HepG2 (cell line): ENCODE results near the gene GNAI2. TPM values are rescaled to one million over a fixed set of nuclear protein-coding genes. Genes with fewer than 3 reads are reported as not detected.

ENCODE experiments used
- EEA1 ChIP-seq: sonication (generic); formaldehyde crosslinking; IDR thresholded peaks from 2 replicates; pipeline ENCODE4 v1.5.1; 2020; ENCODE audit warnings: mild to moderate bottlenecking, missing genetic modification reagents, borderline replicate concordance
- FOSL1 ChIP-seq: sonication (generic); formaldehyde crosslinking; IDR thresholded peaks from 2 replicates; pipeline ENCODE4 v1.9.0; 2021; ENCODE audit warnings: missing genetic modification reagents, borderline replicate concordance
- GLI4 ChIP-seq: sonication (generic); formaldehyde crosslinking; IDR thresholded peaks from 2 replicates; pipeline ENCODE4 v1.5.1; 2020; ENCODE audit warnings: missing genetic modification reagents, mild to moderate bottlenecking, moderate library complexity, borderline replicate concordance
- HES4 ChIP-seq: sonication (generic); formaldehyde crosslinking; IDR thresholded peaks from 2 replicates; pipeline ENCODE4 v1.9.0; 2021; ENCODE audit warnings: mild to moderate bottlenecking, missing genetic modification reagents, borderline replicate concordance
- HNRNPLL ChIP-seq: fragments of 200-400 bp; formaldehyde crosslinking; IDR thresholded peaks from 2 replicates; pipeline ENCODE4 v1.6.1; 2017; ENCODE audit warnings: mild to moderate bottlenecking, low read depth, low read length; ENCODE audit not compliant: poor library complexity, severe bottlenecking
- KMT2A ChIP-seq: sonication (generic); formaldehyde crosslinking; IDR thresholded peaks from 2 replicates; pipeline ENCODE4 v1.4.0; 2020; ENCODE audit warnings: missing genetic modification reagents
- MIER3 ChIP-seq: IDR thresholded peaks from 2 replicates; pipeline ENCODE4 v1.6.1; 2016; ENCODE audit warnings: missing compliant biosample characterization, borderline replicate concordance
- NBN ChIP-seq: fragments of 450-650 bp; conservative IDR thresholded peaks from 2 replicates; pipeline ENCODE4 v1.6.1; 2017
- POLR2AphosphoS5 ChIP-seq: IDR thresholded peaks from 2 replicates; pipeline ENCODE4 v1.6.1; 2012; ENCODE audit warnings: low read depth, low read length
- PRDM15 ChIP-seq: sonication (generic); formaldehyde crosslinking; IDR thresholded peaks from 2 replicates; pipeline ENCODE4 v1.4.0; 2020; ENCODE audit warnings: missing genetic modification reagents
- SRY ChIP-seq: sonication (generic); formaldehyde crosslinking; IDR thresholded peaks from 2 replicates; pipeline ENCODE4 v1.8.0; 2022; ENCODE audit warnings: mild to moderate bottlenecking, missing genetic modification reagents
- TCF7 ChIP-seq: sonication (generic); IDR thresholded peaks from 2 replicates; pipeline ENCODE4 v1.6.1; 2016; ENCODE audit warnings: antibody characterized with exemption, low read depth
- ZBTB14 ChIP-seq: sonication (generic); formaldehyde crosslinking; IDR thresholded peaks from 2 replicates; pipeline ENCODE4 v1.4.0; 2020; ENCODE audit warnings: missing genetic modification reagents
- ZBTB34 ChIP-seq: sonication (generic); formaldehyde crosslinking; IDR thresholded peaks from 2 replicates; pipeline ENCODE4 v1.8.0; 2022; ENCODE audit warnings: mild to moderate bottlenecking, missing genetic modification reagents
- ZMYM3 ChIP-seq: sonication (generic); formaldehyde crosslinking; IDR thresholded peaks from 2 replicates; pipeline ENCODE4 v1.5.1; 2020; ENCODE audit warnings: mild to moderate bottlenecking, missing genetic modification reagents
- ZNF331 ChIP-seq: sonication (generic); formaldehyde crosslinking; IDR thresholded peaks from 2 replicates; pipeline ENCODE4 v1.4.0; 2020; ENCODE audit warnings: missing genetic modification reagents
- ZNF333 ChIP-seq: sonication (generic); formaldehyde crosslinking; IDR thresholded peaks from 2 replicates; pipeline ENCODE4 v1.4.0; 2020; ENCODE audit warnings: mild to moderate bottlenecking, missing genetic modification reagents, borderline replicate concordance
- ZNF460 ChIP-seq: sonication (generic); formaldehyde crosslinking; IDR thresholded peaks from 2 replicates; pipeline ENCODE4 v1.5.1; 2020; ENCODE audit warnings: missing genetic modification reagents, mild to moderate bottlenecking, borderline replicate concordance
- ZNF710 ChIP-seq: sonication (generic); formaldehyde crosslinking; IDR thresholded peaks from 2 replicates; pipeline ENCODE4 v1.5.0; 2020; ENCODE audit warnings: mild to moderate bottlenecking, missing genetic modification reagents, borderline replicate concordance
- ZNF772 ChIP-seq: sonication (generic); formaldehyde crosslinking; IDR thresholded peaks from 2 replicates; pipeline ENCODE4 v1.5.0; 2020; ENCODE audit warnings: mild to moderate bottlenecking, missing genetic modification reagents
- polyA plus RNA-seq, 8 experiments: library from polyadenylated mRNA; depleted of rRNA in 3 of 8; stranded (reverse) in 7 of 8; unstranded in 1 of 8; fragments of >200 nt; fragmentation: Illumina TruSeq in 4 of 8; extraction: Trizol in 4 of 8; gene quantifications; 2 replicates each; pipeline versions ENCODE4 v1.2.1 to v1.2.3, GENCODE V29; 2011 to 2016; ENCODE audit warnings: low read depth in 4 of 8, missing spikeins in 1 of 8, mixed read lengths in 1 of 8; ENCODE audit not compliant: insufficient read depth in 1 of 8
- total RNA-seq, 5 experiments: library from RNA; depleted of rRNA; stranded (reverse); fragments of >200 nt; fragmentation: Illumina TruSeq; extraction: Trizol; gene quantifications; 2 replicates each; pipeline ENCODE4 v1.2.3, GENCODE V29; 2016; ENCODE audit warnings: low read depth in 1 of 5

GNAI2 gene
- total and polyA plus RNA-seq, 2 of the 13 experiments (the other 11 are each of a cell fraction or from before 2014, with no cell fraction given), result 51.1 to 66.2 TPM

GRCh38 chr3:50194903-50195500, 41.0 kb upstream of the GNAI2 start (continued):
- TF ChIP-seq HNRNPLL, result peak; percentile 47
- no peak for TF ChIP-seq HES4 (CRISPR knock-in tag)
- TF ChIP-seq EEA1 (CRISPR knock-in tag), result no peak
- TF ChIP-seq SRY (CRISPR knock-in tag), result no peak
- 0 out of 2 replicates have a peak, but pooled peaks have one; percentile 9 for TF ChIP-seq POLR2AphosphoS5
- no peak for TF ChIP-seq NBN
- no peak for TF ChIP-seq TCF7
- TF ChIP-seq GLI4 (CRISPR knock-in tag), result no peak
- TF ChIP-seq ZNF333 (CRISPR knock-in tag), result 0 out of 2 replicates have a peak, but pooled peaks have one; percentile 7
- TF ChIP-seq KMT2A (CRISPR knock-in tag), result 0 out of 2 replicates have a peak, but pooled peaks have one; percentile 6
- TF ChIP-seq MIER3 (CRISPR knock-in tag), result no peak
- TF ChIP-seq ZMYM3 (CRISPR knock-in tag), result peak; percentile 4; the same call in 1 of the 2 replicates
- no peak for TF ChIP-seq ZBTB34 (CRISPR knock-in tag)
- TF ChIP-seq ZNF331 (CRISPR knock-in tag), result no peak
- TF ChIP-seq ZNF772 (CRISPR knock-in tag), result no peak
- no peak for TF ChIP-seq ZNF710 (CRISPR knock-in tag)
- TF ChIP-seq ZBTB14 (CRISPR knock-in tag), result no peak
- peak; percentile 31; the same call in 1 of the 2 replicates for TF ChIP-seq PRDM15
- no peak for TF ChIP-seq ZNF460
- no peak for TF ChIP-seq FOSL1 (CRISPR knock-in tag)
